ENCODE measurements around the gene FSTL4.

DNA sequence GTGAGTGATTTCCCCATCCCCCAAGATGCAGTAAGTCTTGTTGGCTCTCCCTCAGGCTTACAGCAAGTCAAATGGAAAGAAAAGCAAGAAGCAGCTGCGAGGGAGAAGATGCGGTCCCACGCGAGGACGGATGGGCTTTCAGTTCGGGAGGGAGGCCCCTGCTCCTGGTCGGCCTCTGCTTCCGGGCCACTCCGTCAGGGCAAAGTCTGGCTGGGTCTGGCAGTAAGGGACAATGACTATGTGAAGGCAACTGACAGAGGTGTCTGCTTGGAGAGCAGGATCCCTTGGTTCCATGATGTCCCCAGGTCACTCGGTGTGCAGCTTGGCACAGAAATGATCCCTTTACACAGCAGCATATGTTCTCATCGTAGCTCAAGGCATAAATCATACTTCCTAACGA is 413.8 kb downstream of the FSTL4 start:
- TF ChIP-seq, protein P1, sequence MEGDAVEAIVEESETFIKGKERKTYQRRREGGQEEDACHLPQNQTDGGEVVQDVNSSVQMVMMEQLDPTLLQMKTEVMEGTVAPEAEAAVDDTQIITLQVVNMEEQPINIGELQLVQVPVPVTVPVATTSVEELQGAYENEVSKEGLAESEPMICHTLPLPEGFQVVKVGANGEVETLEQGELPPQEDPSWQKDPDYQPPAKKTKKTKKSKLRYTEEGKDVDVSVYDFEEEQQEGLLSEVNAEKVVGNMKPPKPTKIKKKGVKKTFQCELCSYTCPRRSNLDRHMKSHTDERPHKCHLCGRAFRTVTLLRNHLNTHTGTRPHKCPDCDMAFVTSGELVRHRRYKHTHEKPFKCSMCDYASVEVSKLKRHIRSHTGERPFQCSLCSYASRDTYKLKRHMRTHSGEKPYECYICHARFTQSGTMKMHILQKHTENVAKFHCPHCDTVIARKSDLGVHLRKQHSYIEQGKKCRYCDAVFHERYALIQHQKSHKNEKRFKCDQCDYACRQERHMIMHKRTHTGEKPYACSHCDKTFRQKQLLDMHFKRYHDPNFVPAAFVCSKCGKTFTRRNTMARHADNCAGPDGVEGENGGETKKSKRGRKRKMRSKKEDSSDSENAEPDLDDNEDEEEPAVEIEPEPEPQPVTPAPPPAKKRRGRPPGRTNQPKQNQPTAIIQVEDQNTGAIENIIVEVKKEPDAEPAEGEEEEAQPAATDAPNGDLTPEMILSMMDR (IDR thresholded peaks at IDR 0.05), result no peak
- TF ChIP-seq POLR2AphosphoS5 (IDR thresholded peaks at IDR 0.05), result no peak

Measured in prostate gland (tissue), 2 donors.